Caco-2 (cell line): Measurements from ENCODE around the gene PPAN. TPM values are rescaled to one million over a fixed set of nuclear protein-coding genes. Genes with fewer than 3 reads are reported as not detected.

Experiments
- BruUV-seq: library from RNA; stranded (reverse); fragments of 400-500 nt; replicated peaks from 2 replicates; lab custom pipeline; 2021; lab: Mats Ljungman, UMichigan
- CTCF ChIA-PET: fragments of 300-600 bp; sonication (Branson Sonifier 250); formaldehyde crosslinking; loops from one replicate; lab custom pipeline; 2022; ENCODE audit warnings: antibody characterized with exemption; lab: Charles Lee
- POLR2A ChIA-PET: fragments of 300-600 bp; sonication (Branson Sonifier 250); formaldehyde crosslinking; loops from one replicate; lab custom pipeline; 2022; ENCODE audit warnings: antibody characterized with exemption; lab: Charles Lee
- DNase-seq, 2 experiments: peaks; one replicate each; pipeline versions ENCODE4 v3.0.0 to v3.0.0-alpha.2; 2020 to 2022
- H3K27me3 ChIP-seq: replicated peaks from 2 replicates; pipeline ENCODE4 v1.6.0; 2011; ENCODE audit warnings: low read length; ENCODE audit not compliant: control insufficient read depth, insufficient read depth
- H3K36me3 ChIP-seq: 2 replicates; pipeline ENCODE4 v1.5.1; 2011; ENCODE audit warnings: low read length; ENCODE audit not compliant: control insufficient read depth, insufficient read depth
- H3K4me1 ChIP-seq: fragments of 250-450 bp; sonication (Bioruptor Pico); 2 replicates; pipeline ENCODE4 v1.5.1; 2020; ENCODE audit warnings: mild to moderate bottlenecking
- H3K4me3 ChIP-seq: 2 replicates; pipeline ENCODE4 v1.5.1; 2011; ENCODE audit warnings: low read depth, mild to moderate bottlenecking, control low read depth, low read length
- H3K9me3 ChIP-seq: fragments of 250-450 bp; sonication (Bioruptor Pico); 2 replicates; pipeline ENCODE4 v1.5.1; 2020; ENCODE audit warnings: mild to moderate bottlenecking, moderate library complexity
- H3K27ac Mint-ChIP-seq: one replicate; pipeline ENCODE4 v1.8.0; 2022; ENCODE audit warnings: mixed read lengths; ENCODE audit not compliant: unreplicated experiment
- H3K27me3 Mint-ChIP-seq: one replicate; pipeline ENCODE4 v1.8.0; 2022; ENCODE audit warnings: mixed read lengths; ENCODE audit not compliant: insufficient read depth, unreplicated experiment
- H3K36me3 Mint-ChIP-seq: one replicate; pipeline ENCODE4 v1.8.0; 2022; ENCODE audit warnings: mild to moderate bottlenecking, mixed read lengths; ENCODE audit not compliant: insufficient read depth, unreplicated experiment
- H3K4me1 Mint-ChIP-seq: one replicate; pipeline ENCODE4 v1.8.0; 2022; ENCODE audit warnings: low read depth, mixed read lengths; ENCODE audit not compliant: unreplicated experiment
- H3K4me3 Mint-ChIP-seq: one replicate; pipeline ENCODE4 v1.8.0; 2022; ENCODE audit warnings: mild to moderate bottlenecking, moderate library complexity, mixed read lengths; ENCODE audit not compliant: unreplicated experiment
- H3K9me3 Mint-ChIP-seq: one replicate; pipeline ENCODE4 v1.8.0; 2022; ENCODE audit warnings: mixed read lengths; ENCODE audit not compliant: unreplicated experiment
- CTCF ChIP-seq, 2 experiments: fragments of 200-600 bp in 1 of 2; IDR thresholded peaks; 1 replicate in 1 of 2; 2 replicates in 1 of 2; pipeline versions ENCODE4 v1.5.1 to v1.8.0; 2011 to 2022; ENCODE audit warnings: antibody characterized with exemption in 1 of 2, control low read depth in 1 of 2, inconsistent platforms in 1 of 2, low read depth in 1 of 2, low read length in 1 of 2, mild to moderate bottlenecking in 1 of 2, moderate library complexity in 1 of 2; ENCODE audit not compliant: insufficient read depth in 1 of 2, severe bottlenecking in 1 of 2, unreplicated experiment in 1 of 2
- intact Hi-C: fragments of 100-400 bp; cut with micrococcal nuclease; formaldehyde crosslinking; loops from one replicate; pipeline ENCODE4 v1.10.0; 2022; ENCODE audit not compliant: unreplicated experiment
- total RNA-seq: library from RNA; stranded (reverse); gene quantifications from 2 replicates; pipeline ENCODE4 v1.2.3, GENCODE V29; 2022

Gene PPAN
- total RNA-seq, 1 experiment from 2014 or later, result 62.8 TPM

- intact Hi-C loops, result loop anchor here (10.0 kb wide), 1 partner anchor 178 kb away; the partner anchor contains the start of gene OLFM2
- H3K36me3 Mint-ChIP-seq, result peaks cover 92% of the 10 kb centered on the region
- DNase-seq, result peak; percentile 50 to 57
- CTCF ChIA-PET, result interaction anchor here (0.6 kb wide), 1 partner anchor 368 kb away, joined by 4 read pairs; no protein-coding TSS in a partner anchor
- no peaks in the 10 kb centered on the region for H3K27me3 Mint-ChIP-seq
- peak; percentile 30 to 42 for TF ChIP-seq CTCF (IDR thresholded peaks at IDR 0.05; ENCODE audit: insufficient read depth in 1 of 2, low read depth in 1 of 2, low read length in 1 of 2, severe bottlenecking in 1 of 2, unreplicated experiment in 1 of 2)
- H3K36me3 ChIP-seq, result peaks cover 2% of the 10 kb centered on the region
- no peaks in the 10 kb centered on the region for H3K9me3 ChIP-seq
- POLR2A ChIA-PET, result no interaction called here
- H3K4me1 Mint-ChIP-seq, result peaks cover 6% of the 10 kb centered on the region
- H3K27me3 ChIP-seq, result no peaks in the 10 kb centered on the region
- no peak overlapping the region for H3K4me3 Mint-ChIP-seq
- H3K4me3 ChIP-seq, result no peak overlapping the region
- BruUV-seq, result no TSS peak
- no peaks in the 10 kb centered on the region for H3K9me3 Mint-ChIP-seq
- H3K4me1 ChIP-seq, result no peaks in the 10 kb centered on the region
- peak overlapping the region; percentile 69 for H3K27ac Mint-ChIP-seq
Observed at GRCh38 chr19:10112895-10113591, 6.9 kb downstream of the PPAN start.

GRCh38 chr19:10113592-10113963 is 7.4 kb downstream of the PPAN start:
- Mint-ChIP-seq H3K4me1 (peaks cover 6% of the 10 kb centered on the region), H3K27ac (peak overlapping the region; percentile 70), H3K4me3 (no peak overlapping the region), H3K9me3 (no peaks in the 10 kb centered on the region), H3K27me3 (no peaks in the 10 kb centered on the region), H3K36me3 (peaks cover 91% of the 10 kb centered on the region)
- no peak for TF ChIP-seq CTCF (IDR thresholded peaks at IDR 0.05; ENCODE audit: insufficient read depth in 1 of 2, low read depth in 1 of 2, low read length in 1 of 2, severe bottlenecking in 1 of 2, unreplicated experiment in 1 of 2)
- Histone ChIP-seq H3K4me3 (no peak overlapping the region), H3K4me1 (no peaks in the 10 kb centered on the region), H3K36me3 (peaks cover 2% of the 10 kb centered on the region), H3K9me3 (no peaks in the 10 kb centered on the region), H3K27me3 (no peaks in the 10 kb centered on the region)
- CTCF ChIA-PET, result interaction anchor here (0.6 kb wide), 1 partner anchor 367 kb away, joined by 4 read pairs; no protein-coding TSS in a partner anchor
- no TSS peak for BruUV-seq
- intact Hi-C loops, result loop anchor here (10.0 kb wide), 1 partner anchor 179 kb away; the partner anchor contains the start of gene OLFM2
- POLR2A ChIA-PET, result interaction anchor here (0.8 kb wide), 1 partner anchor 18 kb away, joined by 3 read pairs; no protein-coding TSS in a partner anchor
- DNase-seq, result no peak

DNA sequence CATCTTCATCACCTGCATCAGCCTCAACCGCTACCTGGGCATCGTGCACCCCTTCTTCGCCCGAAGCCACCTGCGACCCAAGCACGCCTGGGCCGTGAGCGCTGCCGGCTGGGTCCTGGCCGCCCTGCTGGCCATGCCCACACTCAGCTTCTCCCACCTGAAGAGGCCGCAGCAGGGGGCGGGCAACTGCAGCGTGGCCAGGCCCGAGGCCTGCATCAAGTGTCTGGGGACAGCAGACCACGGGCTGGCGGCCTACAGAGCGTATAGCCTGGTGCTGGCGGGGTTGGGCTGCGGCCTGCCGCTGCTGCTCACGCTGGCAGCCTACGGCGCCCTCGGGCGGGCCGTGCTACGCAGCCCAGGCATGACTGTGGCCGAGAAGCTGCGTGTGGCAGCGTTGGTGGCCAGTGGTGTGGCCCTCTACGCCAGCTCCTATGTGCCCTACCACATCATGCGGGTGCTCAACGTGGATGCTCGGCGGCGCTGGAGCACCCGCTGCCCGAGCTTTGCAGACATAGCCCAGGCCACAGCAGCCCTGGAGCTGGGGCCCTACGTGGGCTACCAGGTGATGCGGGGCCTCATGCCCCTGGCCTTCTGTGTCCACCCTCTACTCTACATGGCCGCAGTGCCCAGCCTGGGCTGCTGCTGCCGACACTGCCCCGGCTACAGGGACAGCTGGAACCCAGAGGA is 7.9 kb downstream of the PPAN start:
- intact Hi-C loops, result loop anchor here (10.0 kb wide), 1 partner anchor 179 kb away; the partner anchor contains the start of gene OLFM2
- H3K4me1 ChIP-seq, result no peaks in the 10 kb centered on the region
- POLR2A ChIA-PET, result interaction anchor here (0.8 kb wide), 1 partner anchor 18 kb away, joined by 3 read pairs; no protein-coding TSS in a partner anchor
- TF ChIP-seq CTCF (IDR thresholded peaks at IDR 0.05; ENCODE audit: insufficient read depth in 1 of 2, low read depth in 1 of 2, low read length in 1 of 2, severe bottlenecking in 1 of 2, unreplicated experiment in 1 of 2), result no peak
- Mint-ChIP-seq H3K4me1 (peaks cover 6% of the 10 kb centered on the region), H3K27ac (peak overlapping the region; percentile 79), H3K9me3 (no peaks in the 10 kb centered on the region), H3K36me3 (peaks cover 91% of the 10 kb centered on the region), H3K27me3 (no peaks in the 10 kb centered on the region), H3K4me3 (peak overlapping the region; percentile 49)
- BruUV-seq, result no TSS peak
- H3K36me3 ChIP-seq, result peaks cover 2% of the 10 kb centered on the region
- no peak overlapping the region for H3K4me3 ChIP-seq
- CTCF ChIA-PET, result interaction anchor here (0.6 kb wide), 1 partner anchor 145 kb away, joined by 3 read pairs; no protein-coding TSS in a partner anchor
- DNase-seq, result no peak
- no peaks in the 10 kb centered on the region for H3K27me3 ChIP-seq
- H3K9me3 ChIP-seq, result no peaks in the 10 kb centered on the region
